Panc1 (cell line): ENCODE results near the gene CLDN6. TPM values are rescaled to one million over a fixed set of nuclear protein-coding genes. Genes with fewer than 3 reads are reported as not detected.

ENCODE experiments used
- ATAC-seq: fragments of 200-7000 bp; cut with Tn5 transposase; 2 replicates; pipeline ENCODE4 v1.9.1; 2020; ENCODE audit warnings: mild to moderate bottlenecking, moderate library complexity
- BruUV-seq: library from RNA; stranded (reverse); fragments of 400-500 nt; replicated peaks from 2 replicates; lab custom pipeline; 2021; lab: Mats Ljungman, UMichigan
- CTCF ChIA-PET: fragments of 300-600 bp; sonication (Branson Sonifier 250); formaldehyde crosslinking; loops from one replicate; lab custom pipeline; 2022; ENCODE audit warnings: antibody characterized with exemption; lab: Charles Lee
- POLR2A ChIA-PET: fragments of 300-600 bp; sonication (Branson Sonifier 250); formaldehyde crosslinking; loops from one replicate; lab custom pipeline; 2022; ENCODE audit warnings: antibody characterized with exemption; lab: Charles Lee
- DNase-seq: peaks from one replicate; pipeline ENCODE4 v3.0.0-alpha.2; 2010; ENCODE audit warnings: low read depth, low spot score
- H3K27ac ChIP-seq: 2 replicates; pipeline ENCODE4 v1.5.1; 2011; ENCODE audit warnings: mild to moderate bottlenecking, low read length, inconsistent platforms
- H3K27me3 ChIP-seq: fragments of 200-500 bp; sonication (Bioruptor generic); 2 replicates; pipeline ENCODE4 v1.6.0; 2014; ENCODE audit warnings: low read length, inconsistent platforms; ENCODE audit not compliant: control insufficient read depth, insufficient read depth
- H3K36me3 ChIP-seq: fragments of 200-500 bp; sonication (Bioruptor generic); 2 replicates; pipeline ENCODE4 v1.5.1; 2014; ENCODE audit warnings: inconsistent platforms, mild to moderate bottlenecking, low read length, moderate library complexity; ENCODE audit not compliant: control insufficient read depth, insufficient read depth
- H3K4me1 ChIP-seq: 2 replicates; pipeline ENCODE4 v1.5.1; 2011; ENCODE audit warnings: inconsistent platforms, mild to moderate bottlenecking, low read length, moderate library complexity; ENCODE audit not compliant: control insufficient read depth, insufficient read depth
- H3K4me3 ChIP-seq, 2 experiments: 2 replicates each; pipeline ENCODE4 v1.5.1; 2011 to 2012; ENCODE audit warnings: low read depth in 2 of 2, low read length in 2 of 2, mild to moderate bottlenecking in 2 of 2, inconsistent platforms in 1 of 2, moderate library complexity in 1 of 2
- H3K9me3 ChIP-seq: fragments of 200-500 bp; sonication (Bioruptor generic); 2 replicates; pipeline ENCODE4 v1.5.1; 2014; ENCODE audit warnings: low read depth, mild to moderate bottlenecking, inconsistent platforms, low read length, moderate library complexity; ENCODE audit not compliant: control insufficient read depth, insufficient read depth
- CTCF ChIP-seq: fragments of 450-650 bp; IDR thresholded peaks from 2 replicates; pipeline ENCODE4 v1.5.1; 2017; ENCODE audit warnings: mild to moderate bottlenecking
- POLR2AphosphoS5 ChIP-seq: IDR thresholded peaks from 2 replicates; pipeline ENCODE4 v1.6.1; 2012; ENCODE audit warnings: mild to moderate bottlenecking, low read depth, low read length, moderate library complexity
- REST ChIP-seq, 2 experiments: IDR thresholded peaks; 2 replicates each; pipeline ENCODE4 v1.6.1; 2011 to 2012; ENCODE audit warnings: low read depth in 2 of 2, control low read depth in 1 of 2, low read length in 1 of 2, mild to moderate bottlenecking in 1 of 2, moderate library complexity in 1 of 2; ENCODE audit not compliant: insufficient read depth in 1 of 2
- SIN3A ChIP-seq: IDR thresholded peaks from 2 replicates; pipeline ENCODE4 v1.6.1; 2012; ENCODE audit warnings: low read depth, mild to moderate bottlenecking, low read length, moderate library complexity, borderline replicate concordance; ENCODE audit not compliant: insufficient read depth
- TCF7L2 ChIP-seq: IDR thresholded peaks from 2 replicates; pipeline ENCODE4 v1.6.1; 2011; ENCODE audit warnings: mild to moderate bottlenecking, low read depth, low read length, inconsistent platforms
- in situ Hi-C: cut with HindIII; loops from 2 replicates; pipeline ENCODE4 v1.10.0; 2016; ENCODE audit warnings: low sequenced_read_pairs, low pct_unique_long_range_greater_than_20kb
- intact Hi-C: fragments of 100-400 bp; cut with micrococcal nuclease; formaldehyde crosslinking; loops from one replicate; pipeline ENCODE4 v1.10.0; 2022; ENCODE audit not compliant: unreplicated experiment
- total RNA-seq: library from RNA; stranded (reverse); gene quantifications from one replicate; pipeline ENCODE4 v1.2.1, GENCODE V29; 2021; ENCODE audit not compliant: unreplicated experiment

The CLDN6 gene
- total RNA-seq, 1 experiment from 2014 or later, result 1.2 TPM

- Histone ChIP-seq H3K9me3 (no peaks in the 10 kb centered on the region), H3K36me3 (no peaks in the 10 kb centered on the region), H3K27me3 (no peaks in the 10 kb centered on the region), H3K4me1 (peaks cover 3% of the 10 kb centered on the region), H3K27ac (no peak overlapping the region), H3K4me3 (no peak overlapping the region)
- TF ChIP-seq CTCF (no peak), POLR2AphosphoS5 (no peak), REST (IDR thresholded peaks at IDR 0.05; ENCODE audit: insufficient read depth in 1 of 2, low read depth in 2 of 2, low read length in 1 of 2) (no peak), TCF7L2 (no peak), SIN3A (no peak)
- ChIA-PET POLR2A (no interaction called here), CTCF (no interaction called here)
- in situ Hi-C loops (no loop called here), intact Hi-C loops (no loop called here)
- no TSS peak for BruUV-seq
- DNase-seq (no peak), ATAC-seq (no peak)
These were observed 30.7 kb downstream of the CLDN6 start for GRCh38 chr16:2987286-2987685.

- H3K27ac ChIP-seq, result no peak overlapping the region
- H3K36me3 ChIP-seq, result no peaks in the 10 kb centered on the region
- no peak for DNase-seq
- intact Hi-C loops (no loop called here), in situ Hi-C loops (no loop called here)
- BruUV-seq, result no TSS peak
- H3K4me3 ChIP-seq, result no peak overlapping the region
- ChIA-PET CTCF (interaction anchor here (0.6 kb wide), 1 partner anchor 66 kb away, joined by 3 read pairs; no protein-coding TSS in a partner anchor), POLR2A (no interaction called here)
- TF ChIP-seq REST (IDR thresholded peaks at IDR 0.05; ENCODE audit: insufficient read depth in 1 of 2, low read depth in 2 of 2, low read length in 1 of 2) (no peak), TCF7L2 (no peak), CTCF (no peak), SIN3A (no peak), POLR2AphosphoS5 (no peak)
- peaks cover 8% of the 10 kb centered on the region for H3K4me1 ChIP-seq
- no peaks in the 10 kb centered on the region for H3K9me3 ChIP-seq
- no peaks in the 10 kb centered on the region for H3K27me3 ChIP-seq
- no peak for ATAC-seq
These were observed 31.3 kb downstream of the CLDN6 start for GRCh38 chr16:2986623-2987188.
